Brain pericyte (primary cell): ENCODE measurements around the gene B4GALNT1.

Experiments
- DNase-seq: peaks from one replicate; pipeline ENCODE4 v3.0.0-alpha.2; 2012; ENCODE audit warnings: low read depth, low spot score

The B4GALNT1 gene

GRCh38 chr12:57585156-57585555, 47.8 kb downstream of the B4GALNT1 start:
- DNase-seq, result no peak

DNA sequence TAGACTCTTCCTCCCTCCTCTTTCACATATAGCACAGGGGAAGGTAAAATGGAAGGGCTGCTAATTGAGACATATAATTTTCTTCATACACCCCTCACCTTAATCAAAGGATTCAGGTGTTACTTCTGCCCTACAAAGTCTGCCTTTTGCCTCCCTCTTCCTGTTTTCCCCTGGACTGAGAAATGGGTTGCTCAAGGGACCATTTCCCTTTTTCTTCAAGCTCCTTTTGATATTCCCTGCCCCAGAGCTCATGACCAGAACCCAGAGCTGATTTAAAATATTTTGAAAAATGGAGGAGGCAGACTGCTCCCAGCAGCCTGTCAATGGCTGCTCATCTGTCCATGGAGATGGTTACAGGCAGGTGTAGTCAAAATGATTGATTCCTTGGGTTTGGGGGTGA, 48.3 kb downstream of the B4GALNT1 start:
- DNase-seq, result no peak

GRCh38 chr12:57584050-57584449, 49.0 kb downstream of the B4GALNT1 start:
- DNase-seq, result no peak

DNA sequence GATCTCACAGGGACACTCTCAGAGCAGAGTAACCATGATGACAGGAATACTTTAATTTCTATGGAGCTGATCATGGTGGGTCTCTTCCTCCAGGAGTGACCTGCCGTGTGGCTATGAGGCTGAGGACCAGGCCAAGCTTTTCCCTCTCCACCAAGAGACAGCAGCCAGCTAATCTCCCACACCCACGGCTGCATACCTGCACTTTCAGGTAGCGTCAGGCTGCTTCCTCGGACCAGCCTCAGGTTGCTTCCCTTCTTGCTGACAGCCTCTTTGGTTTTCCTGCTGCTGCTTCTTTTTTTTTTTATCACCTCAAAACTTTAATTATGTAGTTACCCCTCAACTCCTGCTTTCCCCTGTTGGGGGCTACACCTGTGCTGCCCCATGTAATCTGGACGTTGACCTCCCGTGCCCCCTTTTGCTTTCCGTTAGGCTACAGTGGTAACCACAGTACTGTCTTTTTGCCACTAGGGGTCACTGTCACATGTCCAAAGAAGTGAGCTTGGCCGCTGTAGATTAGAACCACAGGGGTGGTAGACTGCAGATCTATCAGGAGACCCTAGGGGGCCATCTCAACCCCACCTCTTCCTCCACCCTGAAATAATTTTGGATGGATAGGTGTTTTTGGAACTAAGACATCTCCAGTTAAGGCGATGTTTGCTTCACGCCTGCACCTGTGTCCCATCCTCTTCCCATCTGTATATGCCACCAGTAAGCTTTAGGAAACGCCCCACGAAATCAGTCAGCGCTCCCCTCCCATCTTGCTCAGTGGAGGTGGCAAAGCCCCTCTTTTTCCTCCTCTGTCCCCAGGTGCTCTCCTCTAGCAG, 49.8 kb downstream of the B4GALNT1 start:
- DNase-seq, result peak; percentile 18

DNA sequence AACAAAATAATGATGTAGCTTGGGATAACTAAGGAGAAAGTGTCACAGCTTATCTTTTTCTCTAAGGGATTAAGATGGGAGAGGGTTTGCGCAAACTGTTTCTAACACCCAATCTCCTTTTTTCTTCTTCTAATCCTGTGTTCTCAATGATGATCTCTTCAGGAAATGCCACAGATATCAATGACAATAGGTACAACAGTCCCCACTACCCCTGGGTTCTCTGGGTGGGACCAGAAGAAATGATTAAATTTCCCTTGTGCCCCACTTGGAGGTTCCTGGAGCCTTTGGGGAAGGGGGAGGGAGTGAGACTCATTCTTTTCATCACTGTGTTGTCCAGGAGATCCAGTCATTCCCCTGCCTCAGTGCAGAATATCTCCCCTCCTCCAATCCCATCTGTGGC, 50.6 kb downstream of the B4GALNT1 start:
- no peak for DNase-seq

GRCh38 chr12:57581802-57582201, 51.2 kb downstream of the B4GALNT1 start:
- no peak for DNase-seq

DNA sequence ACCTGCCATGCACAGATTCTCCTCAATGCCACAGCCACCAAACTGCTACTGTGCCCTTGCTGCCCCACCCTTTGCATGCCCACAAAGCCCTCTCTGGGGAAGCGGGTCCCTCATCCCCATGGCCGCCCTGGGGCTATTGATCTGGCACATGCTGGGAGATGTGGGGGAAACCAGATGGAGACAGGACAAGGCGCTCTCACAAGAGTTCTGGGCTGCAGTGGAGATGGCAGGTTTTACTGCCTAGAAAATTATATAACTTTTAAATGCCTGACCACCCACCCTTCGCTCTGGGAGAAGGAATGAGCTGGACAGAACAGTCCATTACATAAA, 52.6 kb downstream of the B4GALNT1 start:
- DNase-seq, result no peak

- no peak for DNase-seq
These were observed 53.1 kb downstream of the B4GALNT1 start for GRCh38 chr12:57579677-57580465.

GRCh38 chr12:57579011-57579410, 54.0 kb downstream of the B4GALNT1 start:
- no peak for DNase-seq

DNA sequence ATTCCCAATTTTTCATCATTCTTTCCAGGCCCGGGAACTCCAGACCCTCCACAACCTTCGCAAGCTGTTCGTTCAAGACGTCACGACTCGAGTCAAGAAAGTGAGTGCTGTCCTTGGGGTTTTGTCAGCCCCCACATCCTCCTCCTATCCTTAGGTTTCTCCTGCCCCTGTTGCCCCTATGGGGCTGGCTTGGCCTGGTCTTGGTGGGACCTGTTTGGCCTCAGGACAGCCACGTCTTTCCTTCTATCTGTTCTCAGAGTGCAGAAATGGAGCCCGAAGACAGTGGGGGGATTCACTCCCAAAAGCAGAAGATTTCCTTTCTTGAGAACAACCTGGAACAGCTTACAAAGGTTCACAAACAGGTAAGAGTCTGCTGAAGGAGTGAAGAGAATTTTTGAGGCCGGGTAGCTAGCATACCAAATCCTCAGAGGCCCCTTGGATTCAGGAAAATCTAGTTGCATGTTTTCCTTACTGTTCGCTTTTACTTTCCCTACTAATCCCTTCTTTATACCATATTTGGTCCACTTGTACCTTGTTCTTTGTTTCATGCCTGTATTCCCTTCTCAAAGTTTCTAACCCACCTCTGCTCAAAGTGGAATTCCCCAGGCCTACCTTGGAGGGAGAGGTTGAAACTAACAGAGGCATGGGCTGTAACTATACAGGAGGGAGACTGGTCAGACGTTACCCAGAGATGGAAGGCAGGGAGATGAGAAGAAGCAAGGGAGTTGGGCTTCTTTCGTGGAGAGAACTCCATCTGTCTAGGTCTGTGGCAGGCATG, 54.8 kb downstream of the B4GALNT1 start:
- DNase-seq, result no peak

DNA sequence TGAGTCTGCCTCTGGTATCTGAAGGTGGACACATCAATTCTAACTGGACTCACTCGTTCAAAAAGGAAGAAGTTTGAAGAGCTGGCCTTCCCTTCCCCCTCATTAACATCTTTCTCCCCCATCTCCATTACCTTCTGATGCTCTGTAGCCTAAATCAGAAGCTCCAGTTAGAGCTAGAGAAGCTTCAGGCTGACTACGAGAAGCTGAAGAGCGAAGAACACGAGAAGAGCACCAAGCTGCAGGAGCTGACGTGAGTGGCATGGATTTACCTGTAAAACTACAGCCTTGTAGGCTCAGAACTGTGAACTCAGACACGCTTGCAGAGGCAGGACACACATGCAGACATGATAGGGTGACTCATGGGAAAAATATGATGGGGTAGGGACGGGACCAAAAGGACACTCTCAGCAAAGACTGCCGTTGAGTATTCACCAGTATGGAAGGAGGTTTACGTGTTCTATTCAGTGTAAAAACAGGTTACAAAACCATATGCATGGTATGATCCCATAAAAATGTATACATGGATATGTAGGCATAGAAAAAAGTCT, 56.3 kb downstream of the B4GALNT1 start:
- DNase-seq, result no peak
